ENCODE results near the gene PLPPR1.

Gene PLPPR1

DNA sequence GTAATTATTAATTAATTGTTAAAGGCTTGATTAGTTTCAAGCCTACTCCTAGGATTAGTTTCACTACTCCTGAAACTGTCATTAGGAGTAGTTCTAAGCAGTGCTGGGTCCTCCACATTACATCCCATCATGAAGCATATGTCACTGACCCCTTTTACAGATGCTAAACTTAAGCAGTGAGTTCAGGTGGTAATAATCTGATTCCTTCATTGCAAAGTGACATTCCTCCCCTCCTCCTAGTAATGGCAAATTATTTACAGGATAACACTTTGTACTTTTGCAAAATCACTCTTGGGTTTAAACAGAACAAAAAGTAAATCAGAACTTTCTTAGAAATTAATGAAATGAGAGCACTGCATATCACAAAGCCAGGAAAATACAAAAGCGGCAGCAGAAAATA lies 303.8 kb downstream of the PLPPR1 start:
- Mint-ChIP-seq H3K36me3 (ENCODE audit: low read depth) (no peaks in the 10 kb centered on the region), H3K27me3 (peaks cover 6% of the 10 kb centered on the region), H3K9me3 (peaks cover 2% of the 10 kb centered on the region), H3K4me3 (no peak overlapping the region), H3K4me1 (ENCODE audit: low read depth) (no peaks in the 10 kb centered on the region), H3K27ac (no peak overlapping the region)
- DNase-seq: no peak

GRCh38 chr9:101333490-101333889 lies 305.0 kb downstream of the PLPPR1 start:
- no peaks in the 10 kb centered on the region for H3K4me1 Mint-ChIP-seq (ENCODE audit: low read depth)

DNA sequence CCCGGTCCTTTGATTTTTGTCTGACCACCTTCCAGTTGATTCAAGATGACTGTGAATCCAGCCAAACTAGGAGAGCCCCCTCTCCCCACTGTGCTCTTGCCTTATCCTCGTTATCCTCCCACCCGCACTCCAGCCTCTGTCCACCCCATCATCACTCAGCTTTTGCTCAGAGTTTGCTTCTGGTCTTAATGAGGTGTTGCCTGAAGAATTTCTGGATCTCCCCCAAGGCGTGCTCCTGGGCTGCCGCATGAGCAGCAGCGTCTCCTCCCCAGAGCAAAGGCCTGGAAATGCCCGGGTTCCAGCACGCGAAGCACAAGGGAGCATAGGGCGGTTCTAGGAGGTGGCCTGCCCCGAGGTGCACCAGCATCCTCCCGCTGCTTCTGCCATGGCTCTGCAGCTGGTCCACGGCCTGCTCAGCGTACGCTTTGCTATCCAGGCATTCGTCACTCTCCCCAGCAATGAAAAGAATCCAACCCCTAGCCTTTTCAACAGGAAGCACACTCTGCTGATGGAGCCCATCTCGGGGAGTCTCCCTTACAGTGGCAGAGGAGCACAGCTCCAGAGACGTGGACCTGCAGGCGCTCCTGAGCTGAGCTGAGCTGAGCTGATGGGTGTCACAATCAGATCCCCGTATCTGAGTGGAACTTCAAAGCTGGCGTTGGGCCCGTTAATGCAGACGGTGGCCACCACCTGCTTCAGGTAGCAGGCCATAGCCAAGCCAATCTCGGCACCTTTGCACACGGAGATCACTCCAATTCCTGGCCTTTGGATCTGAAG lies 305.6 kb downstream of the PLPPR1 start:
- Mint-ChIP-seq H3K27me3 (peaks cover 11% of the 10 kb centered on the region), H3K9me3 (no peaks in the 10 kb centered on the region), H3K4me1 (ENCODE audit: low read depth) (no peaks in the 10 kb centered on the region), H3K27ac (no peak overlapping the region), H3K36me3 (ENCODE audit: low read depth) (no peaks in the 10 kb centered on the region), H3K4me3 (no peak overlapping the region)
- no peak for DNase-seq

More at GRCh38 chr9:101333490-101333889, 305.0 kb downstream of the PLPPR1 start:
- no peaks in the 10 kb centered on the region for H3K9me3 Mint-ChIP-seq
- no peak for DNase-seq
- no peaks in the 10 kb centered on the region for H3K36me3 Mint-ChIP-seq (ENCODE audit: low read depth)
- H3K27ac Mint-ChIP-seq: no peak overlapping the region
- H3K27me3 Mint-ChIP-seq: peaks cover 7% of the 10 kb centered on the region
- no peak overlapping the region for H3K4me3 Mint-ChIP-seq

GRCh38 chr9:101336091-101336490 lies 307.6 kb downstream of the PLPPR1 start:
- no peak for DNase-seq
- H3K27me3 Mint-ChIP-seq: peaks cover 20% of the 10 kb centered on the region
- no peaks in the 10 kb centered on the region for H3K4me1 Mint-ChIP-seq (ENCODE audit: low read depth)
- no peak overlapping the region for H3K4me3 Mint-ChIP-seq
- H3K9me3 Mint-ChIP-seq: no peaks in the 10 kb centered on the region
- no peak overlapping the region for H3K27ac Mint-ChIP-seq
- H3K36me3 Mint-ChIP-seq (ENCODE audit: low read depth): no peaks in the 10 kb centered on the region

DNA sequence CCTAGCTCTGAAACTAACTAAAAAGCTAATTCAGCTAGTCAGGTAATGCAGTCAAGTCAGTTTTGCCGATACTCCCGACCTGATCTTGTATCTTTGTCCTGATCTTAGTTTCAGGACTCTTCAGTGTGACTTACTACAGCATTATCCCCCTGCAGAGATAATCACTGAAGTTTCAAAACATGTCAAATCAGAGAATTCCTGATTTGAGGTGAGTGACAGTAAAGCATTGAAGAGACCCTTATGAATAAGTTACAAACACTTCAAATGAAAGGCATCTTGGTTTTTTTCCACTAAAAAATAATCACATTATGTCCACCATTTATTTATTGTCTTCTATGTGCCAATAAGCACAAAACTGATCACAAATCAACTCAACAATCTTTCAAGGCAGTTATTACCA lies 308.7 kb downstream of the PLPPR1 start:
- H3K9me3 Mint-ChIP-seq: no peaks in the 10 kb centered on the region

DNA sequence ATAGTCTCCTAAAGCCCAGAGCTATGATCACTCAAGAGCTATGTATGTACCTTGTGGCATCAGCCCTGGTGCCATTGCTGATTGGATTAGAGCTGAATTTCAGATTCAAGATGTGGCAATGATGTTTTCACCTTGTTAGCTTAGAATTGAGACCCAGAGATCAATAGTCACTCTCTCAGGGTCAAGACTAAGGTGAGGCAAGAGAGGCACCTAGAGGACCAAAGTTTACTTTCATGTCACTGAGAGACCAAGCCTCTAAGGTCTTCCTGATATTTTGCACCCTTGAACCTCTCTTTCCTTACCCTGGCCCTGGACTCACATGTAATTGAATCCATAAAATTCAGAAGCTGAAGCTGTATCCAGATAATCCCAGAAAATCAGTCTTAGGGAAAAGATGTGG lies 313.4 kb downstream of the PLPPR1 start:
- Mint-ChIP-seq H3K4me1 (ENCODE audit: low read depth) (no peaks in the 10 kb centered on the region), H3K27ac (no peak overlapping the region), H3K27me3 (peaks cover 34% of the 10 kb centered on the region), H3K9me3 (no peaks in the 10 kb centered on the region), H3K4me3 (no peak overlapping the region), H3K36me3 (ENCODE audit: low read depth) (no peaks in the 10 kb centered on the region)
- no peak for DNase-seq

More for the DNA sequence above, 308.7 kb downstream of the PLPPR1 start:
- Mint-ChIP-seq H3K4me3 (no peak overlapping the region), H3K27ac (no peak overlapping the region), H3K27me3 (peaks cover 21% of the 10 kb centered on the region), H3K36me3 (ENCODE audit: low read depth) (no peaks in the 10 kb centered on the region), H3K4me1 (ENCODE audit: low read depth) (no peaks in the 10 kb centered on the region)
- no peak for DNase-seq

DNA sequence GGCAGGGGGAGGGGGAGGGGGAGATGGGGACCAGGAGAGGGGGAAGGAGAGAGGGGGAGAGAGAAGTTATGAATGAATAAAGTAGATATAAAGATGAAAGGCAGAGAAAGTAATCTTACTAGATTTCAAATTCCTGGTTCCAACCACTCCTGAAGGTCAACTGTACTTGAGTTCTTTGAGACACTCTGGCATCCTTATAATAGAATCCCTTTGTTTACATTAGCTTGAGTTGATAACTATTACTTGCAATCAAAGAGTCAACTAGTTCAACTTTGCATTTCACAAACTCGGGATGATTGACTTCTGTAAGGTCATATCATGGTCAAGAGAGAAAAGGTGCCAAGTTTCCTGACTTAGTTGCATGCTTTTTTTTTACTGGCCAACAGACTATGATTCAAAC lies 314.1 kb downstream of the PLPPR1 start:
- no peak for DNase-seq
- H3K27ac Mint-ChIP-seq: no peak overlapping the region
- H3K4me3 Mint-ChIP-seq: no peak overlapping the region
- H3K27me3 Mint-ChIP-seq: peaks cover 34% of the 10 kb centered on the region
- no peaks in the 10 kb centered on the region for H3K36me3 Mint-ChIP-seq (ENCODE audit: low read depth)
- H3K9me3 Mint-ChIP-seq: no peaks in the 10 kb centered on the region
- H3K4me1 Mint-ChIP-seq (ENCODE audit: low read depth): no peaks in the 10 kb centered on the region

DNA sequence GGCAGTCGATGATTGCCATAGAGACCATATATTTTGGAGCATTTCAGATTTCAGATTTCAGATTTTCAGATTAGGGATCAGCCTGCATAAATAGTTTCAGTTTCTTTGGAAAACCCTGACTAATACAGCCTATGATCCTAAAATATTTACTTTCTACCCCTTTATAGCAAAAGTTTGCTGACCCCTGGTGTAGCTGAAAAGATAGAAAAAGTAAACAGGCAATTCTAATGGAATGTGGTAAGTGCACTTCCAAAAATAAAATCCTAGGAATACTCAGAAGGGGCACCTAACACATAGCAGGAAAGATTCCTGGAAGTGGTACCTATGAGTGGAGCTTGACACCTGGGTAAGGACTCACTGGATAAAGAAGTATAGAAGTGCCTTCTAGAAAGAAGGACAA lies 321.8 kb downstream of the PLPPR1 start:
- no peak overlapping the region for H3K27ac Mint-ChIP-seq
- no peak for DNase-seq
- H3K4me3 Mint-ChIP-seq: no peak overlapping the region
- no peaks in the 10 kb centered on the region for H3K36me3 Mint-ChIP-seq (ENCODE audit: low read depth)
- no peaks in the 10 kb centered on the region for H3K9me3 Mint-ChIP-seq
- H3K4me1 Mint-ChIP-seq (ENCODE audit: low read depth): no peaks in the 10 kb centered on the region
- peaks cover 9% of the 10 kb centered on the region for H3K27me3 Mint-ChIP-seq

GRCh38 chr9:101352892-101353463 lies 324.5 kb downstream of the PLPPR1 start:
- Mint-ChIP-seq H3K4me3 (no peak overlapping the region), H3K9me3 (no peaks in the 10 kb centered on the region), H3K4me1 (ENCODE audit: low read depth) (no peaks in the 10 kb centered on the region), H3K27me3 (peaks cover 18% of the 10 kb centered on the region), H3K36me3 (ENCODE audit: low read depth) (no peaks in the 10 kb centered on the region), H3K27ac (no peak overlapping the region)
- DNase-seq: no peak

- Mint-ChIP-seq H3K27ac (no peak overlapping the region), H3K27me3 (peaks cover 23% of the 10 kb centered on the region), H3K4me1 (ENCODE audit: low read depth) (no peaks in the 10 kb centered on the region), H3K36me3 (ENCODE audit: low read depth) (no peaks in the 10 kb centered on the region), H3K4me3 (no peak overlapping the region), H3K9me3 (no peaks in the 10 kb centered on the region)
- DNase-seq: no peak
These were observed 325.2 kb downstream of the PLPPR1 start for GRCh38 chr9:101353683-101354082.

- DNase-seq: no peak
- H3K4me3 Mint-ChIP-seq: no peak overlapping the region
- H3K36me3 Mint-ChIP-seq (ENCODE audit: low read depth): no peaks in the 10 kb centered on the region
- no peaks in the 10 kb centered on the region for H3K4me1 Mint-ChIP-seq (ENCODE audit: low read depth)
- no peaks in the 10 kb centered on the region for H3K9me3 Mint-ChIP-seq
- peaks cover 23% of the 10 kb centered on the region for H3K27me3 Mint-ChIP-seq
- H3K27ac Mint-ChIP-seq: no peak overlapping the region
These were observed 325.7 kb downstream of the PLPPR1 start for GRCh38 chr9:101354143-101354764.

DNA sequence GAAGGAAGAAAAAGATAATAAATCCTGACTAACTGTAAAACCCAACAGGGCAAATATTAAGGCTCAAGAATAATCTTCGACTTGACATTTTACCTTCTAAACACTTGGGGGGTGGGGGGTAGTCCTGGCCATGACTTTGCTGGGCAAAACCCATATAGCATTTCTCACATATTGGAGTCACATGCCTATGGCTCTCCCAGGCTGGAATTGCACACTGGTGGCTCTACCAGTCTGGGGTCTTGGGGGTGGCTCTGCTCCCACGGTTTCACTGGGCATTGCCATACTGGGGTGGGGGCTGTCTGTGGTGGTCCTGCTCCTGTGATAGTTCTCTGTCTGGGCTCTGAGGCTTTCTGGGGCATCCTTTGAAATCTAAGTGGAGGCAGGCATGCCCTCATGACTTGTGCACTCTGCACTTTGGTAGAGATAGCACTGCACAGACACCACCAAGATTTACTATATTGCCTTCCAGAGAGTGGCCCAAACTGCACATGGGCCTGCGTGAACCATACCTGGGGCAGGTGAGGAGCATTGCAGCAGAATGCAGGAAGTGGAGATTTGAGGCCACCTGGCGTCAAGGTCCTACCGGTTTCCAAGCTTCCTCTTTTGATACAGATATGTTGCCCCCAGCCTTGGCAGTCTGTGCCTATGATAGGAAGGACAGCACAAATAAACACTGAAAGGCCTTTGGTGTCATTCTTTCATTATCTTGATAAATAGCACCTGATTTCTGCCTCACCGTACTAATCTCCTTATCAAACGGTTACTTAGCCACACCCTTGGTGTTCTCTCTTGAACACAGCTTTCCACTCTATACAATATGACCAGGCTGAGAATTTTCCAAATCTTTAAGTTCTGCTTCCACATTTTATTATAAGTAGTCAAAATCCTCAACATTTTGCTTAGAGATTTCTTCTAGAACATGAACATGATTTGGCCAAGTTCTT lies 326.5 kb downstream of the PLPPR1 start:
- Mint-ChIP-seq H3K9me3 (no peaks in the 10 kb centered on the region), H3K27me3 (peaks cover 23% of the 10 kb centered on the region), H3K36me3 (ENCODE audit: low read depth) (no peaks in the 10 kb centered on the region), H3K4me1 (ENCODE audit: low read depth) (no peaks in the 10 kb centered on the region), H3K4me3 (no peak overlapping the region), H3K27ac (no peak overlapping the region)
- DNase-seq: no peak

DNA sequence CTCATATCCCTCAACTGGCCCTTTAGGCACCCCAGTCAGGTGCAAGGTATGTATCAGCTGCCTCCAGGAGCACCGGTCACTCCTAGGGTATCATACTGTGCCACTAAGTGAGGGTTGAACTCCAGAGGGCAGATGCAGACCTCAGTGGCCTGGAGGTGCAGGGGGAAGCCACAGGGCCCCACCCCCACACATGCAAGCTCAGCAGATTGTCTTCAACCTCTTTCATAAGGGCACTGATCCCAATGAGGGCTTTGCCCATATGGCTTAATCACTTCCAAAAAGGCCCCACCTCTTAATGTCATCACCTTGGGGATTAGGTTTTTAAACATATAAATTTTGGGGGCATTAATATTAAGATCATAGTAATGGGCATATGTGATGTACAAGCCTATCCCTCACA lies 328.1 kb downstream of the PLPPR1 start:
- no peak for DNase-seq
- H3K27ac Mint-ChIP-seq: no peak overlapping the region
- H3K36me3 Mint-ChIP-seq (ENCODE audit: low read depth): no peaks in the 10 kb centered on the region
- H3K9me3 Mint-ChIP-seq: no peaks in the 10 kb centered on the region
- H3K4me3 Mint-ChIP-seq: no peak overlapping the region
- peaks cover 23% of the 10 kb centered on the region for H3K27me3 Mint-ChIP-seq
- no peaks in the 10 kb centered on the region for H3K4me1 Mint-ChIP-seq (ENCODE audit: low read depth)

DNA sequence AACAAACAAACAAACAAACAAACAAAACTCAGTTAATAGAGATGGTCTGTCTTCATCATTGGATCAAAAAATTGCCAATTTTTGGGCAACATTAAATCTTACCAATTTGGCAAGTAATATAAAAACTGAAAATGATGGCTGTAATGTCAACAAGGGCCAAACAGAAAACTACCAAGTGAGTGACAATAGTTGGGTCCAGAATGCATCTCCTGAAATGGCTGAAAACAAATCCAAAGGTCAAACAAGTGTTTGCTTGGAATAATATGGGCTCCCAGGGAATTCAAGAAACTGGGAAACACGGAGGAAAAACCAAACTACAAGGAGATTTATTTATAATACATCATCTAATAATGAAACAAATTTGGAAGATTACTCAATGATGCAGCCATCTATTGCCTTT lies 331.2 kb downstream of the PLPPR1 start:
- Mint-ChIP-seq H3K4me3 (no peak overlapping the region), H3K4me1 (ENCODE audit: low read depth) (no peaks in the 10 kb centered on the region), H3K27ac (no peak overlapping the region), H3K36me3 (ENCODE audit: low read depth) (no peaks in the 10 kb centered on the region), H3K9me3 (no peaks in the 10 kb centered on the region), H3K27me3 (peaks cover 17% of the 10 kb centered on the region)
- DNase-seq: no peak
